IMR-90 (cell line): Measurements from ENCODE around the gene FAM89B. TPM values are rescaled to one million over a fixed set of nuclear protein-coding genes. Genes with fewer than 3 reads are reported as not detected.

Source experiments
- ATAC-seq: fragments of 200-7000 bp; cut with Tn5 transposase; 2 replicates; pipeline ENCODE4 v1.9.1; 2020; ENCODE audit warnings: low read depth, mild to moderate bottlenecking, moderate library complexity
- BruUV-seq: library from RNA; stranded (reverse); fragments of 400-500 nt; replicated peaks from 2 replicates; lab custom pipeline; 2021; lab: Mats Ljungman, UMichigan
- CTCF ChIA-PET: fragments of 300-600 bp; formaldehyde crosslinking; extraction: SDS; loops from one replicate; lab custom pipeline; 2021; ENCODE audit warnings: antibody characterized with exemption; lab: Yijun Ruan, JAX
- POLR2A ChIA-PET: fragments of 300-600 bp; sonication (Branson Sonifier 250); formaldehyde crosslinking; loops from one replicate; lab custom pipeline; 2022; ENCODE audit warnings: antibody characterized with exemption; ENCODE audit not compliant: unreplicated experiment; lab: Charles Lee
- DNase-seq: peaks from one replicate; pipeline ENCODE4 v3.0.0; 2013
- H2AFZ ChIP-seq: replicated peaks from 2 replicates; pipeline ENCODE3; 2013; ENCODE audit warnings: low read length, mild to moderate bottlenecking; ENCODE audit not compliant: poor library complexity
- H2AK5ac ChIP-seq: 2 replicates; pipeline ENCODE4 v1.6.1; 2013; ENCODE audit warnings: low read depth, low read length, inconsistent platforms
- H2AK9ac ChIP-seq: replicated peaks from 2 replicates; pipeline ENCODE3; 2013; ENCODE audit warnings: mild to moderate bottlenecking, low read depth, low read length, moderate library complexity; ENCODE audit not compliant: poor library complexity
- H2BK120ac ChIP-seq: 2 replicates; pipeline ENCODE4 v1.6.1; 2013; ENCODE audit warnings: low read depth, low read length, inconsistent platforms
- H2BK15ac ChIP-seq: 3 replicates; pipeline ENCODE4 v1.6.1; 2013; ENCODE audit warnings: low read depth, low read length, inconsistent platforms
- H2BK20ac ChIP-seq: 2 replicates; pipeline ENCODE4 v1.6.1; 2013; ENCODE audit warnings: low read depth, mild to moderate bottlenecking, inconsistent platforms, low read length, moderate library complexity
- H2BK5ac ChIP-seq: 2 replicates; pipeline ENCODE4 v1.6.1; 2013; ENCODE audit warnings: mild to moderate bottlenecking, low read depth, low read length, inconsistent platforms; ENCODE audit not compliant: poor library complexity, severe bottlenecking
- H3K14ac ChIP-seq: replicated peaks from 2 replicates; pipeline ENCODE4 v1.6.1; 2013; ENCODE audit warnings: low read depth, low read length, inconsistent platforms
- H3K18ac ChIP-seq: 2 replicates; pipeline ENCODE4 v1.6.1; 2013; ENCODE audit warnings: low read depth, low read length, control low read depth
- H3K23ac ChIP-seq: 2 replicates; pipeline ENCODE4 v1.6.1; 2013; ENCODE audit warnings: low read depth, low read length, inconsistent platforms
- H3K27ac ChIP-seq: 2 replicates; pipeline ENCODE4 v1.5.1; 2013; ENCODE audit warnings: mild to moderate bottlenecking, control low read depth, low read length; ENCODE audit not compliant: insufficient read depth
- H3K27me3 ChIP-seq: 2 replicates; pipeline ENCODE4 v1.6.1; 2013; ENCODE audit warnings: low read length; ENCODE audit not compliant: control insufficient read depth, insufficient read depth
- H3K36me3 ChIP-seq: 2 replicates; pipeline ENCODE4 v1.6.1; 2013; ENCODE audit warnings: low read length, mixed read lengths; ENCODE audit not compliant: control insufficient read depth, insufficient read depth
- H3K4ac ChIP-seq: 2 replicates; pipeline ENCODE4 v1.6.1; 2013; ENCODE audit warnings: low read depth, low read length, inconsistent platforms
- H3K4me1 ChIP-seq: 2 replicates; pipeline ENCODE4 v1.6.1; 2013; ENCODE audit warnings: low read length, mixed read lengths; ENCODE audit not compliant: control insufficient read depth, insufficient read depth
- H3K4me2 ChIP-seq: 2 replicates; pipeline ENCODE4 v1.6.1; 2013; ENCODE audit warnings: low read depth, mild to moderate bottlenecking, control low read depth, low read length, moderate library complexity
- H3K4me3 ChIP-seq: 2 replicates; pipeline ENCODE4 v1.5.1; 2013; ENCODE audit warnings: low read depth, mild to moderate bottlenecking, control low read depth, low read length, moderate library complexity; ENCODE audit not compliant: insufficient read depth
- H3K56ac ChIP-seq: 2 replicates; pipeline ENCODE4 v1.6.1; 2013; ENCODE audit warnings: low read length, inconsistent platforms; ENCODE audit not compliant: insufficient read depth; ENCODE audit errors: extremely low read depth
- H3K79me1 ChIP-seq, 2 experiments: 2 replicates each; pipeline ENCODE4 v1.6.1; 2013; ENCODE audit warnings: low read length in 2 of 2, inconsistent platforms in 1 of 2, low read depth in 1 of 2
- H3K9ac ChIP-seq: 2 replicates; pipeline ENCODE4 v1.6.1; 2013; ENCODE audit warnings: low read depth, low read length, control low read depth
- H3K9me1 ChIP-seq: 2 replicates; pipeline ENCODE4 v1.6.1; 2013; ENCODE audit warnings: low read length, inconsistent platforms; ENCODE audit not compliant: insufficient read depth
- H3K9me3 ChIP-seq: 2 replicates; pipeline ENCODE4 v1.6.1; 2013; ENCODE audit warnings: low read length; ENCODE audit not compliant: control insufficient read depth, insufficient read depth
- H4K20me1 ChIP-seq: 2 replicates; pipeline ENCODE4 v1.6.1; 2013; ENCODE audit warnings: low read length, inconsistent platforms; ENCODE audit not compliant: insufficient read depth
- H4K5ac ChIP-seq: 2 replicates; pipeline ENCODE4 v1.6.1; 2013; ENCODE audit warnings: mild to moderate bottlenecking, low read depth, low read length, control low read depth
- H4K8ac ChIP-seq, 2 experiments: 2 replicates each; pipeline ENCODE4 v1.6.1; 2013; ENCODE audit warnings: low read depth in 2 of 2, low read length in 2 of 2, control low read depth in 1 of 2, inconsistent platforms in 1 of 2
- H4K91ac ChIP-seq: 2 replicates; pipeline ENCODE4 v1.6.1; 2013; ENCODE audit warnings: low read depth, low read length, inconsistent platforms; ENCODE audit not compliant: insufficient read depth
- CEBPB ChIP-seq: IDR thresholded peaks from 2 replicates; pipeline ENCODE4 v1.6.1; 2012; ENCODE audit warnings: low read depth, low read length, improper control_type of control experiment
- MAFK ChIP-seq: IDR thresholded peaks from 2 replicates; pipeline ENCODE4 v1.6.1; 2012; ENCODE audit warnings: low read depth, low read length, improper control_type of control experiment
- NFE2L2 ChIP-seq: fragments of 150-350 bp; IDR thresholded peaks from 2 replicates; pipeline ENCODE4 v1.6.1; 2016; ENCODE audit warnings: low read depth, mild to moderate bottlenecking, low read length
- RAD21 ChIP-seq: IDR thresholded peaks from 2 replicates; pipeline ENCODE4 v1.6.1; 2012; ENCODE audit warnings: low read length, improper control_type of control experiment
- RCOR1 ChIP-seq: IDR thresholded peaks from 2 replicates; pipeline ENCODE4 v1.6.1; 2012; ENCODE audit warnings: mild to moderate bottlenecking, low read length, improper control_type of control experiment; ENCODE audit not compliant: insufficient replicate concordance
- RFX5 ChIP-seq: IDR thresholded peaks from 2 replicates; pipeline ENCODE4 v1.8.0; 2012; ENCODE audit warnings: low read depth, mild to moderate bottlenecking, low read length, moderate library complexity
- SMC3 ChIP-seq: fragments of 150-350 bp; IDR thresholded peaks from 2 replicates; pipeline ENCODE4 v1.6.1; 2016; ENCODE audit warnings: low read depth, mild to moderate bottlenecking, antibody characterized with exemption, low read length, moderate library complexity
- USF2 ChIP-seq: fragments of 150-350 bp; IDR thresholded peaks from 2 replicates; pipeline ENCODE4 v1.6.1; 2017; ENCODE audit warnings: mild to moderate bottlenecking, antibody characterized with exemption, low read length, low read depth
- WGBS, 2 experiments: methylation state at CpG; one replicate each; pipeline versions ENCODE4 v1.1.5 to v1.1.7; 2013; ENCODE audit warnings: missing lambda C conversion rate in 2 of 2; ENCODE audit not compliant: insufficient read length in 1 of 2; ENCODE audit errors: extremely low coverage in 2 of 2; 5-methylcytosine and 5-hydroxymethylcytosine counted together
- dilution Hi-C: fragments of 300-500 bp; cut with HindIII; formaldehyde crosslinking; loops from one replicate; pipeline ENCODE4 v1.14.3; 2018; ENCODE audit warnings: low sequenced_read_pairs; ENCODE audit not compliant: unreplicated experiment
- in situ Hi-C: fragments of 300-500 bp; cut with MboI; formaldehyde crosslinking; loops from 3 replicates; pipeline ENCODE4 v1.14.3; 2019; ENCODE audit warnings: low sequenced_read_pairs, inconsistent platforms, mixed read lengths
- intact Hi-C: fragments of 100-400 bp; cut with micrococcal nuclease; formaldehyde crosslinking; loops from 2 replicates; pipeline ENCODE4 v1.10.0; 2022
- polyA plus RNA-seq, 3 experiments: library from polyadenylated mRNA; depleted of rRNA; stranded (reverse); fragments of >200 nt; gene quantifications; 2 replicates each; pipeline ENCODE4 v1.2.3, GENCODE V29; 2012; ENCODE audit warnings: low replicate concordance in 1 of 3
- total RNA-seq: library from RNA; depleted of rRNA; stranded (reverse); fragments of >200 nt; gene quantifications from 2 replicates; pipeline ENCODE4 v1.2.3, GENCODE V29; 2012
- TF ChIP-seq, protein P1 (sequence below): conservative IDR thresholded peaks from 2 replicates; pipeline ENCODE4 v1.5.1; 2012; ENCODE audit warnings: mild to moderate bottlenecking, low read depth, low read length, improper control_type of control experiment

Gene FAM89B
- total and polyA plus RNA-seq, 2 of the 4 experiments (the other 2 are of a cell fraction) = 12.0 to 65.5 TPM

DNA sequence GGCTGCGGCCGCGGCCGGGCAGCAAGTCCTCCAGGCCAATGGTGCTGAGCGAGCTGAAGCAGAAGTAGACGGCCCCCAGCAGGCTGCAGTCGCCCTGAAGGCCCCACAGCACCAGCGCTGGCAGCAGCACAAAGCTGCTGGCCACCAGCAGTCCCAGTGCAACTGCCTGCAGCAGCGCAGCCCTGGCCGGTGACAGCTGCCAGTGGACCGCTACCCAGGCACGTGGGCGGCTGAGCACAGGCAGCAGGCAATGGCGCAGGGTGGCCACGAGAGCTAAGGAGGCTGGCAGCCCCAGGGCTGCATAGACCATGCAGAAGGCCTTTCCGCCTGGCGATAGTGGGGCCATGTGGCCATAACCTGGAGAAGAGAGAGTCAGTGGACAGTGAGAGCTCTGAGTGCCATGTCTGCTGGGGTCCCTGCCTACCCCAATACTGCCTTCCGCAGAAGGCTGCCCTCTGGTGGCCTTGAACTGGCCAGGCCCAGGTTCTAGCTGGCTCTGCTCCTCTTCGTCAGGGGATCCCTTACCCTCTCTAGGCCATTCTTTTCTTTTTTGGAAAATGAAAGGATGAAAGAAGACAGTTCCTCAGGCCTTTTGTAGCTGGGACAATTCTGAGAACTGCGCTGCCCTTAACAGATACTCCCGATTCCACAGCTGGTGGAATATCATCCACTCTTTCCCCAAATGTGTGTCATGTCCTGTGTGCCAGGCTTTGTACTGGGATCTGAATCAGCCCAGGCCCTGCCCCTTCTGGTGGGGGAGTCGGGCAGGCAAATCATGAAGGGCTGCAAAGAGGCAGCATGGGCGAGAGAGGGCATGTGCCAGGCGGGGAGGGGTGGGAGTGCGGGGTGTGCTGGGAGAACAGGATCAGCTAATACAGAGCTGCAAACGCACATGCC lies 21.4 kb downstream of the FAM89B start:
- intact Hi-C loops (no loop called here), in situ Hi-C loops (no loop called here), dilution Hi-C loops (no loop called here)
- Histone ChIP-seq H2BK5ac (no peak overlapping the region), H2AK5ac (no peak overlapping the region), H3K36me3 (peaks cover 28% of the 10 kb centered on the region), H3K4me2 (no peak overlapping the region), H3K23ac (no peak overlapping the region), H2BK120ac (no peak overlapping the region), H3K9me3 (no peaks in the 10 kb centered on the region), H3K18ac (no peak overlapping the region), H3K27me3 (no peaks in the 10 kb centered on the region), H2AFZ (peak overlapping the region; percentile 21), H3K56ac (no peak overlapping the region), H3K4me1 (no peaks in the 10 kb centered on the region), H4K91ac (no peak overlapping the region), H3K4me3 (no peak overlapping the region), H4K8ac (no peak overlapping the region), H3K9me1 (no peaks in the 10 kb centered on the region), H3K14ac (no peak overlapping the region), H2BK15ac (no peak overlapping the region), H2BK20ac (no peak overlapping the region), H4K5ac (no peak overlapping the region), H3K27ac (no peak overlapping the region), H4K20me1 (peaks cover 5% of the 10 kb centered on the region), H3K79me1 (peaks cover 0 to 5% of the 10 kb centered on the region in 2 experiments; a peak in 1 of 4 replicates), H3K9ac (no peak overlapping the region), H3K4ac (no peak overlapping the region), H2AK9ac (peak overlapping the region; percentile 70)
- ChIA-PET CTCF (interaction anchor here (0.7 to 1.7 kb wide), 4 partner anchors 10 to 53 kb away, joined by 3 to 9 read pairs (median 4); no protein-coding TSS in a partner anchor), POLR2A (interaction anchor here (0.6 kb wide), 1 partner anchor 91 kb away, joined by 4 read pairs; no protein-coding TSS in a partner anchor)
- no TSS peak for BruUV-seq
- DNase-seq (no peak), ATAC-seq (peak; percentile 60)
- TF ChIP-seq MAFK = no peak
- TF ChIP-seq RAD21 = peak; percentile 58
- peak; percentile 58 for TF ChIP-seq SMC3
- no peak for TF ChIP-seq RCOR1
- TF ChIP-seq, protein P1, sequence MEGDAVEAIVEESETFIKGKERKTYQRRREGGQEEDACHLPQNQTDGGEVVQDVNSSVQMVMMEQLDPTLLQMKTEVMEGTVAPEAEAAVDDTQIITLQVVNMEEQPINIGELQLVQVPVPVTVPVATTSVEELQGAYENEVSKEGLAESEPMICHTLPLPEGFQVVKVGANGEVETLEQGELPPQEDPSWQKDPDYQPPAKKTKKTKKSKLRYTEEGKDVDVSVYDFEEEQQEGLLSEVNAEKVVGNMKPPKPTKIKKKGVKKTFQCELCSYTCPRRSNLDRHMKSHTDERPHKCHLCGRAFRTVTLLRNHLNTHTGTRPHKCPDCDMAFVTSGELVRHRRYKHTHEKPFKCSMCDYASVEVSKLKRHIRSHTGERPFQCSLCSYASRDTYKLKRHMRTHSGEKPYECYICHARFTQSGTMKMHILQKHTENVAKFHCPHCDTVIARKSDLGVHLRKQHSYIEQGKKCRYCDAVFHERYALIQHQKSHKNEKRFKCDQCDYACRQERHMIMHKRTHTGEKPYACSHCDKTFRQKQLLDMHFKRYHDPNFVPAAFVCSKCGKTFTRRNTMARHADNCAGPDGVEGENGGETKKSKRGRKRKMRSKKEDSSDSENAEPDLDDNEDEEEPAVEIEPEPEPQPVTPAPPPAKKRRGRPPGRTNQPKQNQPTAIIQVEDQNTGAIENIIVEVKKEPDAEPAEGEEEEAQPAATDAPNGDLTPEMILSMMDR = peak; percentile 57
- no peak for TF ChIP-seq NFE2L2
- no peak for TF ChIP-seq CEBPB
- TF ChIP-seq RFX5 = no peak
- no peak for TF ChIP-seq USF2
- 93% methylated on average over 18 of the region's 26 CpGs; no CpG with 5 or more reads in 1 of the 2 experiments for WGBS, 2 experiments
